GM12878 (cell line): ENCODE results near the gene ESPNL. TPM values are rescaled to one million over a fixed set of nuclear protein-coding genes. Genes with fewer than 3 reads are reported as not detected.

ENCODE experiments used
- BACH1 ChIP-seq: fragments of 450-650 bp; IDR thresholded peaks from 2 replicates; pipeline ENCODE4 v1.6.1; 2017; ENCODE audit warnings: mild to moderate bottlenecking, borderline replicate concordance
- CHD2 ChIP-seq: IDR thresholded peaks from 2 replicates; pipeline ENCODE4 v1.6.1; 2011; ENCODE audit warnings: low read depth, low read length, improper control_type of control experiment, borderline replicate concordance
- FOXM1 ChIP-seq: IDR thresholded peaks from 2 replicates; pipeline ENCODE4 v1.6.1; 2012; ENCODE audit warnings: low read depth, mild to moderate bottlenecking, inconsistent platforms, low read length, moderate library complexity
- NFYA ChIP-seq: IDR thresholded peaks from 2 replicates; pipeline ENCODE4 v1.6.1; 2011; ENCODE audit warnings: low read depth, mild to moderate bottlenecking, low read length, improper control_type of control experiment, borderline replicate concordance
- POU2F2 ChIP-seq: IDR thresholded peaks from 3 replicates; pipeline ENCODE4 v1.6.1; 2011; ENCODE audit warnings: low read depth, mild to moderate bottlenecking, low read length, borderline replicate concordance
- RCOR1 ChIP-seq: conservative IDR thresholded peaks from 2 replicates; pipeline ENCODE4 v1.6.1; 2012; ENCODE audit warnings: low read depth, low read length, improper control_type of control experiment
- SMC3 ChIP-seq: IDR thresholded peaks from 2 replicates; pipeline ENCODE4 v1.6.1; 2011; ENCODE audit warnings: low read length, improper control_type of control experiment, borderline replicate concordance
- TCF3 ChIP-seq: IDR thresholded peaks from 2 replicates; pipeline ENCODE4 v1.6.1; 2012; ENCODE audit warnings: low read depth, mild to moderate bottlenecking, low read length, borderline replicate concordance; ENCODE audit not compliant: insufficient read depth
- ZBED1 ChIP-seq: IDR thresholded peaks from 2 replicates; pipeline ENCODE4 v1.6.1; 2016; ENCODE audit warnings: borderline replicate concordance
- polyA plus RNA-seq, 11 experiments: library from polyadenylated mRNA; depleted of rRNA in 4 of 11; unstranded in 6 of 11; stranded (reverse) in 5 of 11; fragments of >200 nt; fragmentation: Nextera tagmentation in 4 of 11; fragmentation: Illumina TruSeq in 1 of 11; extraction: Ambion mirVana in 4 of 11; extraction: Trizol in 1 of 11; gene quantifications; 1 replicate in 1 of 11; 2 replicates in 10 of 11; pipeline versions ENCODE4 v1.2.1 to v1.2.3, GENCODE V29; 2011 to 2016; ENCODE audit warnings: inconsistent platforms in 2 of 11, missing spikeins in 2 of 11, low read depth in 1 of 11
- total RNA-seq, 4 experiments: library from RNA; depleted of rRNA in 3 of 4; stranded (reverse); fragments of >200 nt in 3 of 4; fragmentation: Illumina TruSeq in 1 of 4; extraction: Trizol in 1 of 4; gene quantifications; 2 replicates each; pipeline versions ENCODE4 v1.2.1 to v1.2.3, GENCODE V29; 2013 to 2021
- TF ChIP-seq, protein P1 (sequence below): fragments of 450-650 bp; IDR thresholded peaks from 2 replicates; pipeline ENCODE4 v1.6.1; 2017; ENCODE audit warnings: mild to moderate bottlenecking, low read depth, inconsistent platforms; ENCODE audit not compliant: poor library complexity, severe bottlenecking
- TF ChIP-seq, protein P2 (sequence below): IDR thresholded peaks from 2 replicates; pipeline ENCODE4 v1.6.1; 2012; ENCODE audit warnings: low read depth, low read length, improper control_type of control experiment
- TF ChIP-seq, protein P3 (sequence below): IDR thresholded peaks from 2 replicates; pipeline ENCODE4 v1.6.1; 2011; ENCODE audit warnings: mild to moderate bottlenecking, low read depth, low read length, moderate library complexity; ENCODE audit not compliant: insufficient replicate concordance
- TF ChIP-seq, protein P4 (sequence below): fragments of 450-650 bp; IDR thresholded peaks from 2 replicates; pipeline ENCODE4 v1.6.1; 2017; ENCODE audit warnings: mild to moderate bottlenecking

The ESPNL gene
- total and polyA plus RNA-seq, 10 of the 15 experiments (the other 5 are each of a cell fraction or from before 2014, with no cell fraction given), result 0.05 to 0.94 (median 0.36) TPM; not detected in 3

DNA sequence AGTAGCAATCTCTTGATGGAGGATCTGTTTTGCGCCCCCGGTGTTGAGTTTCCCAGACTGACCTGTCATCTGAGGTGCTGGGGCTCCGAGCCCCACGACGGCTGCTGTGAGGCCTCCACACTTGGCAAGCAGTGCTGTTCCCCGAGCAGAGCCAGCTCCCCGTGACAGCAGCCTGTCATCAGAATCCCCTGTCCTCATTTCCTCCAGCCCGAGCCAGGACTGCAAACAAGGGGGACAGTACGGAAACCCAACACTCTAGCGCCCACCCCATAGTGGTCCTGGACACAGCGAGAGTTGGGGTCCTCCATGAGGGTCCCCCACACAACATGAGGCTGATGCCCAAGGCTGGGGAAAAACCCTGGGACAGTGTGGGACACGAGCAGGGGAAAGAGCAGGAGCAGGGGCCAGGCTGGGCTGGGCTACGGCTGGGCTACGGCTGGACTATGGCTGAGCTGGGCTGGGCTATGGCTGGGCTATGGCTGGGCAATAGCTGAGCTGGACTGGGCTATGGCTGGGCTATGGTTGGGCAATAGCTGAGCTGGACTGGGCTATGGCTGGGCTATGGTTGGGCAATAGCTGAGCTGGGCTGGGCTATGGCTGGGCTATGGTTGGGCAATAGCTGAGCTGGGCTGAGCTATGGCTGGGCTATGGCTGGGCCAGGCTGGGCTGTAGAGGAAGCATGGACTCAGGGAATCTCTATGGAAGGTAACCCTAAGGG lies 36.8 kb downstream of the ESPNL start (continued):
- TF ChIP-seq, protein P1, sequence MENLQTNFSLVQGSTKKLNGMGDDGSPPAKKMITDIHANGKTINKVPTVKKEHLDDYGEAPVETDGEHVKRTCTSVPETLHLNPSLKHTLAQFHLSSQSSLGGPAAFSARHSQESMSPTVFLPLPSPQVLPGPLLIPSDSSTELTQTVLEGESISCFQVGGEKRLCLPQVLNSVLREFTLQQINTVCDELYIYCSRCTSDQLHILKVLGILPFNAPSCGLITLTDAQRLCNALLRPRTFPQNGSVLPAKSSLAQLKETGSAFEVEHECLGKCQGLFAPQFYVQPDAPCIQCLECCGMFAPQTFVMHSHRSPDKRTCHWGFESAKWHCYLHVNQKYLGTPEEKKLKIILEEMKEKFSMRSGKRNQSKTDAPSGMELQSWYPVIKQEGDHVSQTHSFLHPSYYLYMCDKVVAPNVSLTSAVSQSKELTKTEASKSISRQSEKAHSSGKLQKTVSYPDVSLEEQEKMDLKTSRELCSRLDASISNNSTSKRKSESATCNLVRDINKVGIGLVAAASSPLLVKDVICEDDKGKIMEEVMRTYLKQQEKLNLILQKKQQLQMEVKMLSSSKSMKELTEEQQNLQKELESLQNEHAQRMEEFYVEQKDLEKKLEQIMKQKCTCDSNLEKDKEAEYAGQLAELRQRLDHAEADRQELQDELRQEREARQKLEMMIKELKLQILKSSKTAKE, result no peak
- no peak for TF ChIP-seq TCF3
- no peak for TF ChIP-seq ZBED1
- no peak for TF ChIP-seq FOXM1
- no peak for TF ChIP-seq SMC3
- no peak for TF ChIP-seq NFYA
- TF ChIP-seq RCOR1, result no peak
- TF ChIP-seq, protein P2, sequence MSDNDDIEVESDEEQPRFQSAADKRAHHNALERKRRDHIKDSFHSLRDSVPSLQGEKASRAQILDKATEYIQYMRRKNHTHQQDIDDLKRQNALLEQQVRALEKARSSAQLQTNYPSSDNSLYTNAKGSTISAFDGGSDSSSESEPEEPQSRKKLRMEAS, result no peak
- TF ChIP-seq POU2F2, result no peak
- TF ChIP-seq, protein P3, sequence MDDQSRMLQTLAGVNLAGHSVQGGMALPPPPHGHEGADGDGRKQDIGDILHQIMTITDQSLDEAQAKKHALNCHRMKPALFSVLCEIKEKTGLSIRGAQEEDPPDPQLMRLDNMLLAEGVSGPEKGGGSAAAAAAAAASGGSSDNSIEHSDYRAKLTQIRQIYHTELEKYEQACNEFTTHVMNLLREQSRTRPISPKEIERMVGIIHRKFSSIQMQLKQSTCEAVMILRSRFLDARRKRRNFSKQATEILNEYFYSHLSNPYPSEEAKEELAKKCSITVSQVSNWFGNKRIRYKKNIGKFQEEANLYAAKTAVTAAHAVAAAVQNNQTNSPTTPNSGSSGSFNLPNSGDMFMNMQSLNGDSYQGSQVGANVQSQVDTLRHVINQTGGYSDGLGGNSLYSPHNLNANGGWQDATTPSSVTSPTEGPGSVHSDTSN, result no peak
- TF ChIP-seq, protein P4, sequence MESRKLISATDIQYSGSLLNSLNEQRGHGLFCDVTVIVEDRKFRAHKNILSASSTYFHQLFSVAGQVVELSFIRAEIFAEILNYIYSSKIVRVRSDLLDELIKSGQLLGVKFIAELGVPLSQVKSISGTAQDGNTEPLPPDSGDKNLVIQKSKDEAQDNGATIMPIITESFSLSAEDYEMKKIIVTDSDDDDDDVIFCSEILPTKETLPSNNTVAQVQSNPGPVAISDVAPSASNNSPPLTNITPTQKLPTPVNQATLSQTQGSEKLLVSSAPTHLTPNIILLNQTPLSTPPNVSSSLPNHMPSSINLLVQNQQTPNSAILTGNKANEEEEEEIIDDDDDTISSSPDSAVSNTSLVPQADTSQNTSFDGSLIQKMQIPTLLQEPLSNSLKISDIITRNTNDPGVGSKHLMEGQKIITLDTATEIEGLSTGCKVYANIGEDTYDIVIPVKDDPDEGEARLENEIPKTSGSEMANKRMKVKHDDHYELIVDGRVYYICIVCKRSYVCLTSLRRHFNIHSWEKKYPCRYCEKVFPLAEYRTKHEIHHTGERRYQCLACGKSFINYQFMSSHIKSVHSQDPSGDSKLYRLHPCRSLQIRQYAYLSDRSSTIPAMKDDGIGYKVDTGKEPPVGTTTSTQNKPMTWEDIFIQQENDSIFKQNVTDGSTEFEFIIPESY, result no peak
- TF ChIP-seq BACH1, result no peak
- no peak for TF ChIP-seq CHD2
